Neural cell (in vitro differentiated cells): ENCODE results near the gene PTGS2. TPM values are rescaled to one million over a fixed set of nuclear protein-coding genes. Genes with fewer than 3 reads are reported as not detected.
"Not testable (repeated sequence)": the region's sequence is repeated elsewhere in the genome, so short reads cannot be mapped to it uniquely, and the experiment has no call there.

Source experiments
- H2AFZ ChIP-seq: fragments of 200-600, 300-800 bp; sonication (generic), shearing (Covaris generic); 2 replicates; pipeline ENCODE4 v1.6.0; 2014; ENCODE audit warnings: low read depth, mild to moderate bottlenecking, antibody characterized with exemption, low read length, moderate library complexity
- H3F3A ChIP-seq: fragments of 200-600 bp; shearing (Covaris generic); 2 replicates; pipeline ENCODE4 v1.6.1; 2016; ENCODE audit warnings: mild to moderate bottlenecking, moderate library complexity, mixed read lengths, antibody characterized with exemption, low read length; ENCODE audit not compliant: insufficient read depth, poor library complexity, severe bottlenecking
- H3K27ac ChIP-seq: fragments of 200-600, 300-800 bp; sonication (generic), shearing (Covaris generic); 2 replicates; pipeline ENCODE4 v1.5.1; 2014; ENCODE audit warnings: mild to moderate bottlenecking, low read length, moderate library complexity
- H3K27me3 ChIP-seq: fragments of 300-800, 200-600 bp; sonication (generic), shearing (Covaris generic); 2 replicates; pipeline ENCODE4 v1.6.0; 2014; ENCODE audit warnings: mild to moderate bottlenecking, low read depth, low read length, moderate library complexity; ENCODE audit not compliant: insufficient read depth
- H3K36me3 ChIP-seq: fragments of 300-800, 200-600 bp; sonication (generic), shearing (Covaris generic); 2 replicates; pipeline ENCODE4 v1.5.1; 2014; ENCODE audit warnings: mild to moderate bottlenecking, antibody characterized with exemption, low read length, moderate library complexity; ENCODE audit not compliant: insufficient read depth
- H3K4me2 ChIP-seq: fragments of 300-800, 200-600 bp; sonication (generic), shearing (Covaris generic); 2 replicates; pipeline ENCODE4 v1.6.0; 2014; ENCODE audit warnings: mild to moderate bottlenecking, low read length
- H3K4me3 ChIP-seq: fragments of 300-800, 200-600 bp; sonication (generic), shearing (Covaris generic); 2 replicates; pipeline ENCODE4 v1.5.1; 2014; ENCODE audit warnings: mild to moderate bottlenecking, low read length, moderate library complexity
- H3K79me2 ChIP-seq: fragments of 200-600 bp; shearing (Covaris generic); replicated peaks from 2 replicates; pipeline ENCODE4 v1.6.0; 2014; ENCODE audit warnings: mild to moderate bottlenecking, low read length, moderate library complexity; ENCODE audit not compliant: insufficient read depth
- H3K9ac ChIP-seq: fragments of 300-800, 200-600 bp; sonication (generic), shearing (Covaris generic); 2 replicates; pipeline ENCODE4 v1.6.1; 2016; ENCODE audit warnings: mild to moderate bottlenecking, low read length, mixed read lengths
- H3K9me2 ChIP-seq: fragments of 200-600 bp; shearing (Covaris generic); 2 replicates; pipeline ENCODE4 v1.6.1; 2016; ENCODE audit warnings: mild to moderate bottlenecking, low read length, mixed read lengths; ENCODE audit not compliant: insufficient read depth
- H3K9me3 ChIP-seq: fragments of 200-600, 300-800 bp; sonication (generic), shearing (Covaris generic); 2 replicates; pipeline ENCODE4 v1.6.1; 2016; ENCODE audit warnings: mild to moderate bottlenecking, mixed run types, low read length, moderate library complexity, mixed read lengths
- H4K20me1 ChIP-seq: fragments of 200-600 bp; shearing (Covaris generic); 2 replicates; pipeline ENCODE4 v1.6.1; 2016; ENCODE audit warnings: mild to moderate bottlenecking, mixed run types; ENCODE audit not compliant: insufficient read depth
- EP300 ChIP-seq: fragments of 450-650 bp; conservative IDR thresholded peaks from 2 replicates; pipeline ENCODE4 v1.6.1; 2014; ENCODE audit warnings: antibody characterized with exemption, mild to moderate bottlenecking, moderate library complexity; ENCODE audit not compliant: poor library complexity, severe bottlenecking
- EZH2 ChIP-seq: fragments of 200-600, 300-800 bp; shearing (Covaris generic), sonication (generic); IDR thresholded peaks from 2 replicates; pipeline ENCODE4 v1.6.1; 2014; ENCODE audit warnings: antibody characterized with exemption, low read length, borderline replicate concordance, mild to moderate bottlenecking; ENCODE audit not compliant: insufficient read depth, poor library complexity, severe bottlenecking
- MXI1 ChIP-seq: fragments of 450-650 bp; conservative IDR thresholded peaks from 2 replicates; pipeline ENCODE4 v1.6.1; 2014; ENCODE audit warnings: antibody characterized with exemption, mild to moderate bottlenecking; ENCODE audit not compliant: poor library complexity, severe bottlenecking
- RAD21 ChIP-seq: fragments of 450-650 bp; conservative IDR thresholded peaks from 2 replicates; pipeline ENCODE4 v1.6.1; 2014; ENCODE audit warnings: antibody characterized with exemption, mild to moderate bottlenecking, moderate library complexity
- SMC3 ChIP-seq: fragments of 450-650 bp; conservative IDR thresholded peaks from 2 replicates; pipeline ENCODE4 v1.6.1; 2014; ENCODE audit warnings: antibody characterized with exemption, mild to moderate bottlenecking, moderate library complexity; ENCODE audit not compliant: poor library complexity
- TAF1 ChIP-seq: IDR thresholded peaks from 2 replicates; pipeline ENCODE4 v1.6.1; 2012; ENCODE audit warnings: low read depth
- polyA plus RNA-seq: library from polyadenylated mRNA; depleted of rRNA; stranded (reverse); fragments of >200 nt; gene quantifications from 2 replicates; pipeline ENCODE4 v1.2.3, GENCODE V29; 2014
- TF ChIP-seq, protein P1 (sequence below): fragments of 450-650 bp; IDR thresholded peaks from 2 replicates; pipeline ENCODE4 v1.5.1; 2014; ENCODE audit warnings: antibody characterized with exemption, mild to moderate bottlenecking, moderate library complexity; ENCODE audit not compliant: poor library complexity, severe bottlenecking
- TF ChIP-seq, protein P2 (sequence below): IDR thresholded peaks from 2 replicates; pipeline ENCODE4 v1.6.1; 2012; ENCODE audit warnings: borderline replicate concordance

The PTGS2 gene
- polyA plus RNA-seq, 1 donor from 2014 or later = 0.25 TPM

DNA sequence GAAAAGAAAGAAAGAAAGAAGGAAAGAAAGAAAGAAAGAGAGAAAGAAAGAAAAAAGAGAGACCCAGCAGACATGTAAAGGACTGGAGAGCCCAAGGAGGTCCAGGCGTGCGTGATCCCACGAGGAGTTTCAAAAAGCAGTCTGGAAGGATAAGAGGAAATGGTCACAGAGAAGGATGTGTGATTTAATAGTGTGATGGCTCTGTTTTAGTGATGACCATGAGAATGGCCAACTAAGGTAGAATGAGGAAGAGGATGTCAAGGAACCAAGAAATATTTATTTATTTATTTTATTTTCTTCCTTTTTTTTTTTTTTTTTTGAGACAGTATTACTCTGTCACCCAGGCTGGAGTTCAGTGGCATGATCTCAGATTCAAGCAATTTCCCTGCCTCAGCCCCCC lies 25.5 kb downstream of the PTGS2 start:
- TF ChIP-seq, protein P1, sequence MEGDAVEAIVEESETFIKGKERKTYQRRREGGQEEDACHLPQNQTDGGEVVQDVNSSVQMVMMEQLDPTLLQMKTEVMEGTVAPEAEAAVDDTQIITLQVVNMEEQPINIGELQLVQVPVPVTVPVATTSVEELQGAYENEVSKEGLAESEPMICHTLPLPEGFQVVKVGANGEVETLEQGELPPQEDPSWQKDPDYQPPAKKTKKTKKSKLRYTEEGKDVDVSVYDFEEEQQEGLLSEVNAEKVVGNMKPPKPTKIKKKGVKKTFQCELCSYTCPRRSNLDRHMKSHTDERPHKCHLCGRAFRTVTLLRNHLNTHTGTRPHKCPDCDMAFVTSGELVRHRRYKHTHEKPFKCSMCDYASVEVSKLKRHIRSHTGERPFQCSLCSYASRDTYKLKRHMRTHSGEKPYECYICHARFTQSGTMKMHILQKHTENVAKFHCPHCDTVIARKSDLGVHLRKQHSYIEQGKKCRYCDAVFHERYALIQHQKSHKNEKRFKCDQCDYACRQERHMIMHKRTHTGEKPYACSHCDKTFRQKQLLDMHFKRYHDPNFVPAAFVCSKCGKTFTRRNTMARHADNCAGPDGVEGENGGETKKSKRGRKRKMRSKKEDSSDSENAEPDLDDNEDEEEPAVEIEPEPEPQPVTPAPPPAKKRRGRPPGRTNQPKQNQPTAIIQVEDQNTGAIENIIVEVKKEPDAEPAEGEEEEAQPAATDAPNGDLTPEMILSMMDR = no peak
- no peak for TF ChIP-seq RAD21
- no peak overlapping the region for H3K4me3 ChIP-seq
- no peak overlapping the region for H3K4me2 ChIP-seq
- no peaks in the 10 kb centered on the region for H3K9me2 ChIP-seq
- H3K9me3 ChIP-seq = no peaks in the 10 kb centered on the region
- H4K20me1 ChIP-seq = no peaks in the 10 kb centered on the region
- H3K9ac ChIP-seq = no peak overlapping the region
- no peak overlapping the region for H3K27ac ChIP-seq
- no peaks in the 10 kb centered on the region for H3F3A ChIP-seq
- no peaks in the 10 kb centered on the region for H3K79me2 ChIP-seq
- no peaks in the 10 kb centered on the region for H3K36me3 ChIP-seq
- H2AFZ ChIP-seq = no peak overlapping the region
- no peaks in the 10 kb centered on the region for H3K27me3 ChIP-seq

DNA sequence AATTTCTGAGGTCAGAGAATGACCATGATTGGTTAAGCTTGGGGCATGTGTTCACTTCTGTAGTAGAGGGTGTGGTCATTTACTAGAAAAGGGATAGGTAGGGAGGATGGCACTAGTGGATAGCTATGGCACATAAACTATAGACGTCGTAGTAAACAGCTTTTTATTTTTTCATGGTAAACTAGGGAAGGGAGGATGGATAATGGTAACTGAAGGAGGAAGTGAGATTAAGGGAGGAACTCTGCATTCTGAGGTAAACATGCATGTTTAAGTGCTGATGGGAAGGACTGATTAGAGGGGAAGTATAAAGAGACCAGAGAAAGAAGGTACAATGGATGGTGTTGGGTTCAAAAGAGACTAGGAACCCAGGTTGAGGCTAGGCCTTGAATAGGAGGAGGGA lies 26.9 kb downstream of the PTGS2 start:
- Histone ChIP-seq H3K79me2 (no peaks in the 10 kb centered on the region), H3F3A (no peaks in the 10 kb centered on the region), H4K20me1 (no peaks in the 10 kb centered on the region), H3K36me3 (no peaks in the 10 kb centered on the region), H3K9me2 (no peaks in the 10 kb centered on the region), H3K9ac (no peak overlapping the region), H3K4me3 (no peak overlapping the region), H3K27me3 (no peaks in the 10 kb centered on the region), H3K27ac (no peak overlapping the region), H3K9me3 (no peaks in the 10 kb centered on the region), H2AFZ (no peak overlapping the region), H3K4me2 (no peak overlapping the region)
- TF ChIP-seq EP300 = no peak
- no peak for TF ChIP-seq MXI1
- TF ChIP-seq, protein P2, sequence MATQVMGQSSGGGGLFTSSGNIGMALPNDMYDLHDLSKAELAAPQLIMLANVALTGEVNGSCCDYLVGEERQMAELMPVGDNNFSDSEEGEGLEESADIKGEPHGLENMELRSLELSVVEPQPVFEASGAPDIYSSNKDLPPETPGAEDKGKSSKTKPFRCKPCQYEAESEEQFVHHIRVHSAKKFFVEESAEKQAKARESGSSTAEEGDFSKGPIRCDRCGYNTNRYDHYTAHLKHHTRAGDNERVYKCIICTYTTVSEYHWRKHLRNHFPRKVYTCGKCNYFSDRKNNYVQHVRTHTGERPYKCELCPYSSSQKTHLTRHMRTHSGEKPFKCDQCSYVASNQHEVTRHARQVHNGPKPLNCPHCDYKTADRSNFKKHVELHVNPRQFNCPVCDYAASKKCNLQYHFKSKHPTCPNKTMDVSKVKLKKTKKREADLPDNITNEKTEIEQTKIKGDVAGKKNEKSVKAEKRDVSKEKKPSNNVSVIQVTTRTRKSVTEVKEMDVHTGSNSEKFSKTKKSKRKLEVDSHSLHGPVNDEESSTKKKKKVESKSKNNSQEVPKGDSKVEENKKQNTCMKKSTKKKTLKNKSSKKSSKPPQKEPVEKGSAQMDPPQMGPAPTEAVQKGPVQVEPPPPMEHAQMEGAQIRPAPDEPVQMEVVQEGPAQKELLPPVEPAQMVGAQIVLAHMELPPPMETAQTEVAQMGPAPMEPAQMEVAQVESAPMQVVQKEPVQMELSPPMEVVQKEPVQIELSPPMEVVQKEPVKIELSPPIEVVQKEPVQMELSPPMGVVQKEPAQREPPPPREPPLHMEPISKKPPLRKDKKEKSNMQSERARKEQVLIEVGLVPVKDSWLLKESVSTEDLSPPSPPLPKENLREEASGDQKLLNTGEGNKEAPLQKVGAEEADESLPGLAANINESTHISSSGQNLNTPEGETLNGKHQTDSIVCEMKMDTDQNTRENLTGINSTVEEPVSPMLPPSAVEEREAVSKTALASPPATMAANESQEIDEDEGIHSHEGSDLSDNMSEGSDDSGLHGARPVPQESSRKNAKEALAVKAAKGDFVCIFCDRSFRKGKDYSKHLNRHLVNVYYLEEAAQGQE = no peak
- TF ChIP-seq SMC3 = no peak
- TF ChIP-seq TAF1 = no peak
- TF ChIP-seq EZH2 = no peak

DNA sequence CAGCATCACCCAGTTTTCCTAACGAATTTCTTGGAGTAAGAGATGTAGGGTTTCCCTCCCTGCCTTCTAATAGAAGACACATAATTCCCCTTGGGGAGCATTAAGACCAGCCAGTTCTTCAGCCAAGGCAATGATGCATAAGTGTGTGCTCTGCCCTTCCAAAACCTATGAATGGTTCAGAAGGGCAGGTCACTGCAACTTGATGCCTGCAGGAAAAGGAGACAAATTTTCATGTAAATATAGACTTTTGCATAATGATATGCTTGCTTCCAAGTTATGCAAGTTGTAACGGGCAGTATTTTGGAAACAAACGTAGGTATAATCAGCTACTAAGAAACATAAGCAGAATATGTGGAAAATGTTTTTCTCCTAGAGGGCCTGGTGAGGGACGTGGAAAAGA lies 31.6 kb downstream of the PTGS2 start:
- no peak overlapping the region for H3K4me3 ChIP-seq
- H3K27ac ChIP-seq = no peak overlapping the region
- TF ChIP-seq EP300 = no peak
- no peak for TF ChIP-seq EZH2

DNA sequence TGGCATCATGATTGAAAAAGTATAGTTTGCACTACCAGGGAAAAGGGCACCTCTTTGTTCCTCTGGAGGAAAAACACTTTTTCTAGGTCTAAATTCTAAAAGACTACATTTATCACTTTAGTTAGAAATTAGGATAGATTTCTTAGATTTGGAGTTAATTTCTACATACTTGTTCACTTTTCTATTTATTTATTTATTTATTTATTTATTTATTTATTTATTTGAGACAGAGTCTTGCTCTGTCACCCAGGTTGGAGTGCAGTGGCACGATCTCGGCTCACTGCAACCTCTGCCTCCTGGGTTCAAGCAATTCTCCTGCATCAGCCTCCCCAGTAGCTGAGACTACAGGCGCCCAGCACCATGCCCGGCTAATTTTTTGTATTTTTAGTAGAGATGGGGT lies 32.2 kb downstream of the PTGS2 start:
- not testable (repeated sequence) for H3F3A ChIP-seq, H3K79me2 ChIP-seq, H3K27me3 ChIP-seq, H4K20me1 ChIP-seq, H3K9ac ChIP-seq, H3K36me3 ChIP-seq, H3K4me3 ChIP-seq, H3K27ac ChIP-seq, H3K9me3 ChIP-seq, H2AFZ ChIP-seq, H3K4me2 ChIP-seq, H3K9me2 ChIP-seq

More for the DNA sequence above, 31.6 kb downstream of the PTGS2 start:
- no peak overlapping the region for H3K4me2 ChIP-seq
- no peaks in the 10 kb centered on the region for H3K9me2 ChIP-seq
- no peaks in the 10 kb centered on the region for H3K36me3 ChIP-seq
- H3K9me3 ChIP-seq = no peaks in the 10 kb centered on the region
- no peaks in the 10 kb centered on the region for H4K20me1 ChIP-seq
- H2AFZ ChIP-seq = no peak overlapping the region
- no peak overlapping the region for H3K9ac ChIP-seq
- H3F3A ChIP-seq = no peaks in the 10 kb centered on the region
- no peaks in the 10 kb centered on the region for H3K79me2 ChIP-seq
- H3K27me3 ChIP-seq = no peaks in the 10 kb centered on the region
